Measurements from ENCODE around the gene CFAP107. TPM values are rescaled to one million over a fixed set of nuclear protein-coding genes. Genes with fewer than 3 reads are reported as not detected.

The CFAP107 gene
- total and polyA plus RNA-seq, 2 of the 13 experiments (the other 11 are each of a cell fraction or from before 2014, with no cell fraction given): not detected

Other genes starting within 250 kb of the CFAP107 start
- 30.5 and 48.5 TPM in 2 replicates for gene DHRS3, start 128.0 kb upstream of the CFAP107 start, total RNA-seq (2016; rRNA removed; fragmentation: Illumina TruSeq; extraction: Trizol)
- 90.5 and 107 TPM in 2 replicates for gene DHRS3, start 128.0 kb upstream of the CFAP107 start, polyA plus RNA-seq (2011; rRNA removed)
- not detected in 2 replicates for gene AADACL4, start 102.1 kb upstream of the CFAP107 start, total RNA-seq (2016; rRNA removed; fragmentation: Illumina TruSeq; extraction: Trizol)
- gene AADACL4, start 102.1 kb upstream of the CFAP107 start, polyA plus RNA-seq (2011; rRNA removed): not detected in 2 replicates
- gene AADACL3, start 30.1 kb upstream of the CFAP107 start, total RNA-seq (2016; rRNA removed; fragmentation: Illumina TruSeq; extraction: Trizol): not detected in 2 replicates
- gene AADACL3, start 30.1 kb upstream of the CFAP107 start, polyA plus RNA-seq (2011; rRNA removed): 0.01 TPM in 1 of 2 replicates, not detected in the other
- gene PRAMEF12, start 27.5 kb downstream of the CFAP107 start, total RNA-seq (2016; rRNA removed; fragmentation: Illumina TruSeq; extraction: Trizol): not detected in 2 replicates
- not detected in 2 replicates for gene PRAMEF12, start 27.5 kb downstream of the CFAP107 start, polyA plus RNA-seq (2011; rRNA removed)
- gene PRAMEF1, start 45.2 kb downstream of the CFAP107 start, total RNA-seq (2016; rRNA removed; fragmentation: Illumina TruSeq; extraction: Trizol): not detected in 2 replicates
- gene PRAMEF1, start 45.2 kb downstream of the CFAP107 start, polyA plus RNA-seq (2011; rRNA removed): not detected in 2 replicates
- not detected in 2 replicates for gene PRAMEF11, start 85.2 kb downstream of the CFAP107 start, total RNA-seq (2016; rRNA removed; fragmentation: Illumina TruSeq; extraction: Trizol)
- gene PRAMEF11, start 85.2 kb downstream of the CFAP107 start, polyA plus RNA-seq (2011; rRNA removed): not detected in 2 replicates
- gene HNRNPCL1, start 102.5 kb downstream of the CFAP107 start, total RNA-seq (2016; rRNA removed; fragmentation: Illumina TruSeq; extraction: Trizol): 0.18 TPM in 1 of 2 replicates, not detected in the other
- not detected in 2 replicates for gene HNRNPCL1, start 102.5 kb downstream of the CFAP107 start, polyA plus RNA-seq (2011; rRNA removed)
- gene PRAMEF2, start 110.9 kb downstream of the CFAP107 start, total RNA-seq (2016; rRNA removed; fragmentation: Illumina TruSeq; extraction: Trizol): not detected in 2 replicates
- gene PRAMEF2, start 110.9 kb downstream of the CFAP107 start, polyA plus RNA-seq (2011; rRNA removed): not detected in 2 replicates
- gene PRAMEF4, start 140.0 kb downstream of the CFAP107 start, total RNA-seq (2016; rRNA removed; fragmentation: Illumina TruSeq; extraction: Trizol): not detected in 2 replicates
- gene PRAMEF4, start 140.0 kb downstream of the CFAP107 start, polyA plus RNA-seq (2011; rRNA removed): not detected in 2 replicates
- gene PRAMEF10, start 152.1 kb downstream of the CFAP107 start, total RNA-seq (2016; rRNA removed; fragmentation: Illumina TruSeq; extraction: Trizol): not detected in 2 replicates
- gene PRAMEF10, start 152.1 kb downstream of the CFAP107 start, polyA plus RNA-seq (2011; rRNA removed): not detected in 2 replicates
- not detected in 2 replicates for gene PRAMEF7, start 170.4 kb downstream of the CFAP107 start, total RNA-seq (2016; rRNA removed; fragmentation: Illumina TruSeq; extraction: Trizol)
- gene PRAMEF7, start 170.4 kb downstream of the CFAP107 start, polyA plus RNA-seq (2011; rRNA removed): not detected in 2 replicates
- gene PRAMEF6, start 201.4 kb downstream of the CFAP107 start, total RNA-seq (2016; rRNA removed; fragmentation: Illumina TruSeq; extraction: Trizol): not detected in 2 replicates
- gene PRAMEF6, start 201.4 kb downstream of the CFAP107 start, polyA plus RNA-seq (2011; rRNA removed): not detected in 2 replicates